Measurements from ENCODE around the gene TMEM231. TPM values are rescaled to one million over a fixed set of nuclear protein-coding genes. Genes with fewer than 3 reads are reported as not detected.

The TMEM231 gene
- polyA plus RNA-seq, 3 donors = 0.27 to 0.75 (median 0.72) TPM

GRCh38 chr16:75567911-75568310, 11.9 kb upstream of the TMEM231 start:
- no peaks in the 10 kb centered on the region for H3K9me3 ChIP-seq (replicated peaks in 1 of 2; ENCODE audit: control insufficient read depth in 1 of 2, insufficient read depth in 1 of 2, low read length in 2 of 2)
- H3K27ac Mint-ChIP-seq = peak overlapping the region in 4 of 7 donors; percentile 40 to 54 (median 42)
- H3K36me3 Mint-ChIP-seq = peaks cover 39 to 43% of the 10 kb centered on the region in 2 donors
- H3K27me3 Mint-ChIP-seq (ENCODE audit: low read depth in 3 of 3) = peaks cover 6 to 10% (median 9%) of the 10 kb centered on the region in 3 donors
- 100% methylated on average over 3 of the region's 4 CpGs for WGBS (ENCODE audit: insufficient coverage)
- TF ChIP-seq CTCF (IDR thresholded peaks at IDR 0.05) = no peak
- H3K9me3 Mint-ChIP-seq = peaks cover 0 to 2% (median 0%) of the 10 kb centered on the region in 7 donors
- peaks cover 39% of the 10 kb centered on the region for H3K79me2 ChIP-seq (ENCODE audit: insufficient read depth, low read length)
- peaks cover 62% of the 10 kb centered on the region for H4K20me1 ChIP-seq (ENCODE audit: insufficient read depth, low read length)
- peaks cover 27 to 50% of the 10 kb centered on the region in 2 donors for H3K36me3 ChIP-seq (replicated peaks in 1 of 2; ENCODE audit: control insufficient read depth in 1 of 2, insufficient read depth in 2 of 2, low read length in 2 of 2)
- H3K4me1 ChIP-seq (ENCODE audit: control insufficient read depth in 1 of 2, insufficient read depth in 2 of 2, low read length in 2 of 2) = peaks cover 39 to 55% of the 10 kb centered on the region in 2 donors
- H3K4me2 ChIP-seq (replicated peaks; ENCODE audit: extremely low read depth, low read length, poor library complexity, severe bottlenecking) = no peak overlapping the region
- no peak overlapping the region for H2AFZ ChIP-seq (ENCODE audit: insufficient read depth, low read depth, low read length, poor library complexity, severe bottlenecking)
- H3K4me3 Mint-ChIP-seq = peak overlapping the region in 1 of 2 donors; percentile 7
- no peak overlapping the region for H3K27ac ChIP-seq (ENCODE audit: low read depth in 1 of 2, low read length in 2 of 2)
- no peak overlapping the region for H3K4me3 ChIP-seq (replicated peaks in 1 of 3; ENCODE audit: low read depth in 2 of 3, low read length in 3 of 3)
- intact Hi-C loops (cut with micrococcal nuclease) = loop anchor here (5.0 kb wide), 5 partner anchors 51 to 1624 kb away; partner anchors contain the start of genes ADAT1 (in 2 of the 2), CFDP1 (in 2 of the 2), MON1B (in 1 of the 2) and TMEM170A (in 1 of the 2)
- H3K27me3 ChIP-seq (ENCODE audit: control insufficient read depth in 2 of 2, insufficient read depth in 2 of 2, low read length in 2 of 2) = peaks cover 3 to 8% of the 10 kb centered on the region in 2 donors
- H3K4me1 Mint-ChIP-seq = peaks cover 65% of the 10 kb centered on the region
- H3K9ac ChIP-seq (ENCODE audit: insufficient read depth, low read length, poor library complexity, severe bottlenecking) = no peak overlapping the region
- DNase-seq = no peak

GRCh38 chr16:75566758-75567255, 10.8 kb upstream of the TMEM231 start:
- Histone ChIP-seq H3K36me3 (replicated peaks in 1 of 2; ENCODE audit: control insufficient read depth in 1 of 2, insufficient read depth in 2 of 2, low read length in 2 of 2) (peaks cover 16 to 40% of the 10 kb centered on the region in 2 donors), H3K9me3 (replicated peaks in 1 of 2; ENCODE audit: control insufficient read depth in 1 of 2, insufficient read depth in 1 of 2, low read length in 2 of 2) (no peaks in the 10 kb centered on the region), H3K4me3 (replicated peaks in 1 of 3; ENCODE audit: low read depth in 2 of 3, low read length in 3 of 3) (peak overlapping the region; percentile 76 to 92 (median 87)), H3K4me1 (ENCODE audit: control insufficient read depth in 1 of 2, insufficient read depth in 2 of 2, low read length in 2 of 2) (peaks cover 39 to 47% of the 10 kb centered on the region in 2 donors), H4K20me1 (ENCODE audit: insufficient read depth, low read length) (peaks cover 52% of the 10 kb centered on the region), H3K27ac (ENCODE audit: low read depth in 1 of 2, low read length in 2 of 2) (peak overlapping the region in 1 of 2 donors; percentile 93), H3K4me2 (replicated peaks; ENCODE audit: extremely low read depth, low read length, poor library complexity, severe bottlenecking) (peak overlapping the region; percentile 97), H3K79me2 (ENCODE audit: insufficient read depth, low read length) (peaks cover 31% of the 10 kb centered on the region), H3K9ac (ENCODE audit: insufficient read depth, low read length, poor library complexity, severe bottlenecking) (peak overlapping the region; percentile 86), H2AFZ (ENCODE audit: insufficient read depth, low read depth, low read length, poor library complexity, severe bottlenecking) (peak overlapping the region; percentile 89), H3K27me3 (ENCODE audit: control insufficient read depth in 2 of 2, insufficient read depth in 2 of 2, low read length in 2 of 2) (peaks cover 3 to 8% of the 10 kb centered on the region in 2 donors)
- Mint-ChIP-seq H3K4me1 (peaks cover 54% of the 10 kb centered on the region), H3K9me3 (peaks cover 0 to 2% (median 0%) of the 10 kb centered on the region in 7 donors), H3K4me3 (peak overlapping the region; percentile 98 to 100), H3K36me3 (peaks cover 28 to 32% of the 10 kb centered on the region in 2 donors), H3K27me3 (ENCODE audit: low read depth in 3 of 3) (peaks cover 10 to 13% (median 13%) of the 10 kb centered on the region in 3 donors), H3K27ac (peak overlapping the region; percentile 13 to 100 (median 81))
- WGBS (ENCODE audit: insufficient coverage) = 4% methylated on average over 31 of the region's 32 CpGs
- no peak for DNase-seq
- no peak for TF ChIP-seq CTCF (IDR thresholded peaks at IDR 0.05)
- intact Hi-C loops (cut with micrococcal nuclease) = loop anchor here (5.0 kb wide), 5 partner anchors 50 to 1625 kb away; partner anchors contain the start of genes ADAT1 (in 2 of the 2), CFDP1 (in 2 of the 2), MON1B (in 1 of the 2) and TMEM170A (in 1 of the 2)

All from CD14-positive monocyte (primary cell).